Esophagus muscularis mucosa (tissue), 3 donors: ENCODE measurements around the gene PDCD6IP.

Source experiments
- CTCF ChIP-seq, 3 experiments: fragments of 200-600 bp in 2 of 3; fragments of 450-650 bp in 1 of 3; sonication (generic) in 2 of 3; IDR thresholded peaks; one replicate each; pipeline ENCODE4 v1.5.1; 2017 to 2019; ENCODE audit warnings: antibody characterized with exemption in 3 of 3, mild to moderate bottlenecking in 2 of 3, moderate library complexity in 1 of 3
- POLR2A ChIP-seq: fragments of 450-650 bp; IDR thresholded peaks from one replicate; pipeline ENCODE4 v1.6.1; 2017; ENCODE audit warnings: antibody characterized with exemption, moderate library complexity, mild to moderate bottlenecking, low read depth
- POLR2AphosphoS5 ChIP-seq, 2 donors: sonication (generic); formaldehyde crosslinking; IDR thresholded peaks; one replicate each; pipeline ENCODE4 v1.6.1; 2017; ENCODE audit warnings: antibody characterized with exemption in 2 of 2

- TF ChIP-seq POLR2A, result no peak
- TF ChIP-seq CTCF (IDR thresholded peaks at IDR 0.05), result no peak
- TF ChIP-seq POLR2AphosphoS5 (IDR thresholded peaks at IDR 0.05), result no peak
These were observed 81.1 kb downstream of the PDCD6IP start for GRCh38 chr3:33879540-33879939.
